Caco-2 (cell line): ENCODE measurements around the gene PAIP2B. TPM values are rescaled to one million over a fixed set of nuclear protein-coding genes. Genes with fewer than 3 reads are reported as not detected.

Experiments
- BruUV-seq: library from RNA; stranded (reverse); fragments of 400-500 nt; replicated peaks from 2 replicates; lab custom pipeline; 2021; lab: Mats Ljungman, UMichigan
- CTCF ChIA-PET: fragments of 300-600 bp; sonication (Branson Sonifier 250); formaldehyde crosslinking; loops from one replicate; lab custom pipeline; 2022; ENCODE audit warnings: antibody characterized with exemption; lab: Charles Lee
- POLR2A ChIA-PET: fragments of 300-600 bp; sonication (Branson Sonifier 250); formaldehyde crosslinking; loops from one replicate; lab custom pipeline; 2022; ENCODE audit warnings: antibody characterized with exemption; lab: Charles Lee
- DNase-seq, 2 experiments: peaks; one replicate each; pipeline versions ENCODE4 v3.0.0 to v3.0.0-alpha.2; 2020 to 2022
- H3K27me3 ChIP-seq: replicated peaks from 2 replicates; pipeline ENCODE4 v1.6.0; 2011; ENCODE audit warnings: low read length; ENCODE audit not compliant: control insufficient read depth, insufficient read depth
- H3K36me3 ChIP-seq: 2 replicates; pipeline ENCODE4 v1.5.1; 2011; ENCODE audit warnings: low read length; ENCODE audit not compliant: control insufficient read depth, insufficient read depth
- H3K4me1 ChIP-seq: fragments of 250-450 bp; sonication (Bioruptor Pico); 2 replicates; pipeline ENCODE4 v1.5.1; 2020; ENCODE audit warnings: mild to moderate bottlenecking
- H3K4me3 ChIP-seq: 2 replicates; pipeline ENCODE4 v1.5.1; 2011; ENCODE audit warnings: low read depth, mild to moderate bottlenecking, control low read depth, low read length
- H3K9me3 ChIP-seq: fragments of 250-450 bp; sonication (Bioruptor Pico); 2 replicates; pipeline ENCODE4 v1.5.1; 2020; ENCODE audit warnings: mild to moderate bottlenecking, moderate library complexity
- H3K27ac Mint-ChIP-seq: one replicate; pipeline ENCODE4 v1.8.0; 2022; ENCODE audit warnings: mixed read lengths; ENCODE audit not compliant: unreplicated experiment
- H3K27me3 Mint-ChIP-seq: one replicate; pipeline ENCODE4 v1.8.0; 2022; ENCODE audit warnings: mixed read lengths; ENCODE audit not compliant: insufficient read depth, unreplicated experiment
- H3K36me3 Mint-ChIP-seq: one replicate; pipeline ENCODE4 v1.8.0; 2022; ENCODE audit warnings: mild to moderate bottlenecking, mixed read lengths; ENCODE audit not compliant: insufficient read depth, unreplicated experiment
- H3K4me1 Mint-ChIP-seq: one replicate; pipeline ENCODE4 v1.8.0; 2022; ENCODE audit warnings: low read depth, mixed read lengths; ENCODE audit not compliant: unreplicated experiment
- H3K4me3 Mint-ChIP-seq: one replicate; pipeline ENCODE4 v1.8.0; 2022; ENCODE audit warnings: mild to moderate bottlenecking, moderate library complexity, mixed read lengths; ENCODE audit not compliant: unreplicated experiment
- H3K9me3 Mint-ChIP-seq: one replicate; pipeline ENCODE4 v1.8.0; 2022; ENCODE audit warnings: mixed read lengths; ENCODE audit not compliant: unreplicated experiment
- CTCF ChIP-seq, 2 experiments: fragments of 200-600 bp in 1 of 2; IDR thresholded peaks; 1 replicate in 1 of 2; 2 replicates in 1 of 2; pipeline versions ENCODE4 v1.5.1 to v1.8.0; 2011 to 2022; ENCODE audit warnings: antibody characterized with exemption in 1 of 2, control low read depth in 1 of 2, inconsistent platforms in 1 of 2, low read depth in 1 of 2, low read length in 1 of 2, mild to moderate bottlenecking in 1 of 2, moderate library complexity in 1 of 2; ENCODE audit not compliant: insufficient read depth in 1 of 2, severe bottlenecking in 1 of 2, unreplicated experiment in 1 of 2
- intact Hi-C: fragments of 100-400 bp; cut with micrococcal nuclease; formaldehyde crosslinking; loops from one replicate; pipeline ENCODE4 v1.10.0; 2022; ENCODE audit not compliant: unreplicated experiment
- total RNA-seq: library from RNA; stranded (reverse); gene quantifications from 2 replicates; pipeline ENCODE4 v1.2.3, GENCODE V29; 2022

The PAIP2B gene
- total RNA-seq, 1 experiment from 2014 or later = 9.9 TPM

DNA sequence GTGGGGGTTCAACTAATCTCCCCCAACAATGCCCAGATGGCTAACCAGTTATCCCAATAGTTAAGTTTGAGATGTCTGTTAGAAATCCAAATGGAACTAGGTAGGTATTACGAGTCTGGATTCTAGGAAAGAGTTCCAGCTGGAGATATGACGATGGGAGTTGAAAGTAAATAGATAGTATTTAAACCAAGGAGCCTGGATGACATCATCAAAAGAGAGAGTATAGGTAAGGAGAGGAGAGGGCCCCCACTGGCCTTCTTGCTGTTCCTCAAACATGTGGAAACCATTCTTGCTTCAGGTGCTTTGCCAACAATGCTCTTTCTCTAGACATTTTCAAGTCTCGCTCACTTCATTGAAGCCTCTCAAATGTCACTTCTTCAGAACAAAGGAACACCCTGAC, 26.0 kb upstream of the PAIP2B start:
- Mint-ChIP-seq H3K4me1 (no peaks in the 10 kb centered on the region), H3K27ac (no peak overlapping the region)
- CTCF ChIA-PET = no interaction called here

DNA sequence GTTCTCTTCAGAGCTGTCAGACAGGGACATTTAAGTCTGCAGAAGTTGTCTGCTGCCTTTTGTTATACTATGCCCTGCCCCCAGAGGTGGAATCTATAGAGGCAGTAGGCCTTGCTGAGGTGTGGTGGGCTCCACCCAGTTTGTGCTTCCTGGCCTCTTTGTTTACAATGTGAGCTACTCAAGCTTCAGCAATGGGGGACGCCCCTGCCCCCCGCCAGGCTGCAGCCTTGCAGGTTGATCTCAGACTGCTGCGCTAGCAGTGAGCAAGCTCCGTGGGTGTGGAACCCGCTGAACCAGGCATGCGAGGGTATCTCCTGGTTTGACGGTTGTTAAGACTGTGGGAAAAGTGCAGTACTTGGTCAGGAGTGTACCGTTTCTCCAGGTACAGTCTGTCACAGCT, 24.0 kb upstream of the PAIP2B start:
- DNase-seq = no peak

More for the DNA sequence above, 26.0 kb upstream of the PAIP2B start:
- BruUV-seq = no TSS peak
- Mint-ChIP-seq H3K36me3 (no peaks in the 10 kb centered on the region), H3K4me3 (no peak overlapping the region), H3K27me3 (peaks cover 13% of the 10 kb centered on the region), H3K9me3 (peaks cover 11% of the 10 kb centered on the region)
- intact Hi-C loops = no loop called here
- DNase-seq = no peak
- H3K36me3 ChIP-seq = no peaks in the 10 kb centered on the region
- H3K9me3 ChIP-seq = no peaks in the 10 kb centered on the region
- no peaks in the 10 kb centered on the region for H3K4me1 ChIP-seq
- H3K4me3 ChIP-seq = no peak overlapping the region
- no peaks in the 10 kb centered on the region for H3K27me3 ChIP-seq
- no peak for TF ChIP-seq CTCF (IDR thresholded peaks at IDR 0.05; ENCODE audit: insufficient read depth in 1 of 2, low read depth in 1 of 2, low read length in 1 of 2, severe bottlenecking in 1 of 2, unreplicated experiment in 1 of 2)
- POLR2A ChIA-PET = no interaction called here

DNA sequence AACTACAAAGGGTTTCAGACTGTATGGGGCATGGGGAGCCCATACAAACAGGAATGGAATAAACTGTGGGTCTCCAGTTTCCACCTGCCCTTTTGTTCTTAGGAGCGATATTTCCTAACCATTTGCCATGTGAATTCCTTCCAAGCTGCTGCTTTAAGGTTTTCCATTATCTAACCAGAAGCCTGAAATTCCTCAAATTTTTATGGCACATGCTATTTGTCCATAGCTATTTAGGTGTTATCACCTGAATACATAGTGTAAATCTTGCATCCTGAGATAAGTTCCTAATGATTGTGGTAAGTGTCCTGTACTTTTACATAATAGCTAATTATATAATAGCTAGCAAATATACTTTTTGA, 17.4 kb upstream of the PAIP2B start:
- Histone ChIP-seq H3K36me3 (no peaks in the 10 kb centered on the region), H3K27me3 (no peaks in the 10 kb centered on the region), H3K4me3 (no peak overlapping the region), H3K9me3 (no peaks in the 10 kb centered on the region), H3K4me1 (peaks cover 20% of the 10 kb centered on the region)
- no peak for TF ChIP-seq CTCF (IDR thresholded peaks at IDR 0.05; ENCODE audit: insufficient read depth in 1 of 2, low read depth in 1 of 2, low read length in 1 of 2, severe bottlenecking in 1 of 2, unreplicated experiment in 1 of 2)
- no TSS peak for BruUV-seq
- intact Hi-C loops = loop anchor here (1.0 kb wide), 2 partner anchors 17 to 33 kb away; partner anchors contain the start of gene PAIP2B
- Mint-ChIP-seq H3K36me3 (no peaks in the 10 kb centered on the region), H3K9me3 (no peaks in the 10 kb centered on the region), H3K4me3 (peak overlapping the region; percentile 25), H3K4me1 (peaks cover 22% of the 10 kb centered on the region), H3K27me3 (no peaks in the 10 kb centered on the region), H3K27ac (peak overlapping the region; percentile 73)
- ChIA-PET CTCF (interaction anchor here (1.2 to 1.4 kb wide), 3 partner anchors 17 to 33 kb away, joined by 4 to 7 read pairs (median 4); partner anchors contain the start of gene PAIP2B), POLR2A (interaction anchor here (1.0 to 1.5 kb wide), 4 partner anchors 17 to 176 kb away, joined by 4 to 10 read pairs (median 7); partner anchors contain the start of genes NAGK, PAIP2B and ZNF638)
- peak in 1 of 2 experiments; percentile 62 for DNase-seq

More for the DNA sequence above, 24.0 kb upstream of the PAIP2B start:
- H3K9me3 Mint-ChIP-seq = peaks cover 11% of the 10 kb centered on the region
- ChIA-PET POLR2A (no interaction called here), CTCF (no interaction called here)
- H3K4me3 Mint-ChIP-seq = no peak overlapping the region
- Histone ChIP-seq H3K4me1 (no peaks in the 10 kb centered on the region), H3K27me3 (no peaks in the 10 kb centered on the region), H3K4me3 (no peak overlapping the region), H3K36me3 (no peaks in the 10 kb centered on the region), H3K9me3 (no peaks in the 10 kb centered on the region)
- peaks cover 4% of the 10 kb centered on the region for H3K27me3 Mint-ChIP-seq
- BruUV-seq = no TSS peak
- no peak for TF ChIP-seq CTCF (IDR thresholded peaks at IDR 0.05; ENCODE audit: insufficient read depth in 1 of 2, low read depth in 1 of 2, low read length in 1 of 2, severe bottlenecking in 1 of 2, unreplicated experiment in 1 of 2)
- intact Hi-C loops = no loop called here
- no peaks in the 10 kb centered on the region for H3K36me3 Mint-ChIP-seq
- no peak overlapping the region for H3K27ac Mint-ChIP-seq
- no peaks in the 10 kb centered on the region for H3K4me1 Mint-ChIP-seq
